IMR-90 (cell line): ENCODE data around the gene WDR74. TPM values are rescaled to one million over a fixed set of nuclear protein-coding genes. Genes with fewer than 3 reads are reported as not detected.

Experiments
- ATAC-seq: fragments of 200-7000 bp; cut with Tn5 transposase; 2 replicates; pipeline ENCODE4 v1.9.1; 2020; ENCODE audit warnings: low read depth, mild to moderate bottlenecking, moderate library complexity
- BruUV-seq: library from RNA; stranded (reverse); fragments of 400-500 nt; replicated peaks from 2 replicates; lab custom pipeline; 2021; lab: Mats Ljungman, UMichigan
- CTCF ChIA-PET: fragments of 300-600 bp; formaldehyde crosslinking; extraction: SDS; loops from one replicate; lab custom pipeline; 2021; ENCODE audit warnings: antibody characterized with exemption; lab: Yijun Ruan, JAX
- POLR2A ChIA-PET: fragments of 300-600 bp; sonication (Branson Sonifier 250); formaldehyde crosslinking; loops from one replicate; lab custom pipeline; 2022; ENCODE audit warnings: antibody characterized with exemption; ENCODE audit not compliant: unreplicated experiment; lab: Charles Lee
- DNase-seq: peaks from one replicate; pipeline ENCODE4 v3.0.0; 2013
- H2AFZ ChIP-seq: replicated peaks from 2 replicates; pipeline ENCODE3; 2013; ENCODE audit warnings: low read length, mild to moderate bottlenecking; ENCODE audit not compliant: poor library complexity
- H2AK5ac ChIP-seq: 2 replicates; pipeline ENCODE4 v1.6.1; 2013; ENCODE audit warnings: low read depth, low read length, inconsistent platforms
- H2AK9ac ChIP-seq: replicated peaks from 2 replicates; pipeline ENCODE3; 2013; ENCODE audit warnings: mild to moderate bottlenecking, low read depth, low read length, moderate library complexity; ENCODE audit not compliant: poor library complexity
- H2BK120ac ChIP-seq: 2 replicates; pipeline ENCODE4 v1.6.1; 2013; ENCODE audit warnings: low read depth, low read length, inconsistent platforms
- H2BK15ac ChIP-seq: 3 replicates; pipeline ENCODE4 v1.6.1; 2013; ENCODE audit warnings: low read depth, low read length, inconsistent platforms
- H2BK20ac ChIP-seq: 2 replicates; pipeline ENCODE4 v1.6.1; 2013; ENCODE audit warnings: low read depth, mild to moderate bottlenecking, inconsistent platforms, low read length, moderate library complexity
- H2BK5ac ChIP-seq: 2 replicates; pipeline ENCODE4 v1.6.1; 2013; ENCODE audit warnings: mild to moderate bottlenecking, low read depth, low read length, inconsistent platforms; ENCODE audit not compliant: poor library complexity, severe bottlenecking
- H3K14ac ChIP-seq: replicated peaks from 2 replicates; pipeline ENCODE4 v1.6.1; 2013; ENCODE audit warnings: low read depth, low read length, inconsistent platforms
- H3K18ac ChIP-seq: 2 replicates; pipeline ENCODE4 v1.6.1; 2013; ENCODE audit warnings: low read depth, low read length, control low read depth
- H3K23ac ChIP-seq: 2 replicates; pipeline ENCODE4 v1.6.1; 2013; ENCODE audit warnings: low read depth, low read length, inconsistent platforms
- H3K27ac ChIP-seq: 2 replicates; pipeline ENCODE4 v1.5.1; 2013; ENCODE audit warnings: mild to moderate bottlenecking, control low read depth, low read length; ENCODE audit not compliant: insufficient read depth
- H3K27me3 ChIP-seq: 2 replicates; pipeline ENCODE4 v1.6.1; 2013; ENCODE audit warnings: low read length; ENCODE audit not compliant: control insufficient read depth, insufficient read depth
- H3K36me3 ChIP-seq: 2 replicates; pipeline ENCODE4 v1.6.1; 2013; ENCODE audit warnings: low read length, mixed read lengths; ENCODE audit not compliant: control insufficient read depth, insufficient read depth
- H3K4ac ChIP-seq: 2 replicates; pipeline ENCODE4 v1.6.1; 2013; ENCODE audit warnings: low read depth, low read length, inconsistent platforms
- H3K4me1 ChIP-seq: 2 replicates; pipeline ENCODE4 v1.6.1; 2013; ENCODE audit warnings: low read length, mixed read lengths; ENCODE audit not compliant: control insufficient read depth, insufficient read depth
- H3K4me2 ChIP-seq: 2 replicates; pipeline ENCODE4 v1.6.1; 2013; ENCODE audit warnings: low read depth, mild to moderate bottlenecking, control low read depth, low read length, moderate library complexity
- H3K4me3 ChIP-seq: 2 replicates; pipeline ENCODE4 v1.5.1; 2013; ENCODE audit warnings: low read depth, mild to moderate bottlenecking, control low read depth, low read length, moderate library complexity; ENCODE audit not compliant: insufficient read depth
- H3K56ac ChIP-seq: 2 replicates; pipeline ENCODE4 v1.6.1; 2013; ENCODE audit warnings: low read length, inconsistent platforms; ENCODE audit not compliant: insufficient read depth; ENCODE audit errors: extremely low read depth
- H3K79me1 ChIP-seq, 2 experiments: 2 replicates each; pipeline ENCODE4 v1.6.1; 2013; ENCODE audit warnings: low read length in 2 of 2, inconsistent platforms in 1 of 2, low read depth in 1 of 2
- H3K9ac ChIP-seq: 2 replicates; pipeline ENCODE4 v1.6.1; 2013; ENCODE audit warnings: low read depth, low read length, control low read depth
- H3K9me1 ChIP-seq: 2 replicates; pipeline ENCODE4 v1.6.1; 2013; ENCODE audit warnings: low read length, inconsistent platforms; ENCODE audit not compliant: insufficient read depth
- H3K9me3 ChIP-seq: 2 replicates; pipeline ENCODE4 v1.6.1; 2013; ENCODE audit warnings: low read length; ENCODE audit not compliant: control insufficient read depth, insufficient read depth
- H4K20me1 ChIP-seq: 2 replicates; pipeline ENCODE4 v1.6.1; 2013; ENCODE audit warnings: low read length, inconsistent platforms; ENCODE audit not compliant: insufficient read depth
- H4K5ac ChIP-seq: 2 replicates; pipeline ENCODE4 v1.6.1; 2013; ENCODE audit warnings: mild to moderate bottlenecking, low read depth, low read length, control low read depth
- H4K8ac ChIP-seq, 2 experiments: 2 replicates each; pipeline ENCODE4 v1.6.1; 2013; ENCODE audit warnings: low read depth in 2 of 2, low read length in 2 of 2, control low read depth in 1 of 2, inconsistent platforms in 1 of 2
- H4K91ac ChIP-seq: 2 replicates; pipeline ENCODE4 v1.6.1; 2013; ENCODE audit warnings: low read depth, low read length, inconsistent platforms; ENCODE audit not compliant: insufficient read depth
- CEBPB ChIP-seq: IDR thresholded peaks from 2 replicates; pipeline ENCODE4 v1.6.1; 2012; ENCODE audit warnings: low read depth, low read length, improper control_type of control experiment
- WGBS, 2 experiments: methylation state at CpG; one replicate each; pipeline versions ENCODE4 v1.1.5 to v1.1.7; 2013; ENCODE audit warnings: missing lambda C conversion rate in 2 of 2; ENCODE audit not compliant: insufficient read length in 1 of 2; ENCODE audit errors: extremely low coverage in 2 of 2; 5-methylcytosine and 5-hydroxymethylcytosine counted together
- dilution Hi-C: fragments of 300-500 bp; cut with HindIII; formaldehyde crosslinking; loops from one replicate; pipeline ENCODE4 v1.14.3; 2018; ENCODE audit warnings: low sequenced_read_pairs; ENCODE audit not compliant: unreplicated experiment
- in situ Hi-C: fragments of 300-500 bp; cut with MboI; formaldehyde crosslinking; loops from 3 replicates; pipeline ENCODE4 v1.14.3; 2019; ENCODE audit warnings: low sequenced_read_pairs, inconsistent platforms, mixed read lengths
- intact Hi-C: fragments of 100-400 bp; cut with micrococcal nuclease; formaldehyde crosslinking; loops from 2 replicates; pipeline ENCODE4 v1.10.0; 2022
- polyA plus RNA-seq, 3 experiments: library from polyadenylated mRNA; depleted of rRNA; stranded (reverse); fragments of >200 nt; gene quantifications; 2 replicates each; pipeline ENCODE4 v1.2.3, GENCODE V29; 2012; ENCODE audit warnings: low replicate concordance in 1 of 3
- total RNA-seq: library from RNA; depleted of rRNA; stranded (reverse); fragments of >200 nt; gene quantifications from 2 replicates; pipeline ENCODE4 v1.2.3, GENCODE V29; 2012

The WDR74 gene
- total and polyA plus RNA-seq, 2 of the 4 experiments (the other 2 are of a cell fraction) = 38.4 to 44.3 TPM

GRCh38 chr11:62882788-62883501 lies 43.6 kb upstream of the WDR74 start:
- POLR2A ChIA-PET = interaction anchor here (0.5 to 0.6 kb wide), 2 partner anchors 139 to 264 kb away, joined by 3 to 4 read pairs; no protein-coding TSS in a partner anchor
- dilution Hi-C loops (no loop called here), intact Hi-C loops (loop anchor here (5.0 kb wide), 1 partner anchor 96 kb away; the partner anchor contains the start of gene TMEM179B)

More at GRCh38 chr11:62882788-62883501, 43.6 kb upstream of the WDR74 start:
- Histone ChIP-seq H3K27ac (peak overlapping the region; percentile 98), H3K18ac (peak overlapping the region; percentile 45), H3K27me3 (no peaks in the 10 kb centered on the region), H2BK5ac (peak overlapping the region; percentile 96), H3K23ac (peak overlapping the region; percentile 79), H3K9me3 (no peaks in the 10 kb centered on the region), H2AFZ (no peak overlapping the region), H4K5ac (peak overlapping the region; percentile 76), H4K20me1 (peaks cover 61% of the 10 kb centered on the region), H3K4me2 (peak overlapping the region; percentile 98), H2BK20ac (no peak overlapping the region), H2AK5ac (peak overlapping the region; percentile 90; the same call in 1 of the 2 replicates), H3K56ac (peak overlapping the region; percentile 100; the same call in 1 of the 2 replicates), H2BK15ac (0 out of 3 replicates have a peak overlapping the region, but pooled peaks have one; percentile 5), H2BK120ac (peak overlapping the region; percentile 41), H3K14ac (peak overlapping the region; percentile 100), H3K9ac (peak overlapping the region; percentile 100), H3K79me1 (peaks cover 27 to 78% of the 10 kb centered on the region in 2 experiments), H3K4ac (peak overlapping the region; percentile 100), H3K9me1 (peaks cover 10% of the 10 kb centered on the region; the same call in 1 of the 2 replicates), H4K8ac (peak overlapping the region; percentile 21 to 96; a peak in 2 of 4 replicates), H3K36me3 (peaks cover 56% of the 10 kb centered on the region), H3K4me3 (peak overlapping the region; percentile 92), H4K91ac (peak overlapping the region; percentile 100), H3K4me1 (peaks cover 29% of the 10 kb centered on the region), H2AK9ac (peak overlapping the region; percentile 56)
- in situ Hi-C loops = loop anchor here (25.0 kb wide), 1 partner anchor 779 kb away; the partner anchor contains the start of gene ATL3
- TF ChIP-seq CEBPB = no peak
- no peak for DNase-seq
- ATAC-seq = no peak
- no CpG with 5 or more reads among the region's 5 CpGs for WGBS, 2 experiments
- BruUV-seq = no TSS peak
- CTCF ChIA-PET = no interaction called here
